Stimulated activated naive CD4-positive, alpha-beta T cell treated with Interleukin-2 at 50 U/mL for 16 hours (primary cell): ENCODE results near the gene KBTBD7.

Source experiments
- DNase-seq: peaks from one replicate; lab custom pipeline; 2025; lab: John Stamatoyannopoulos, UW

The KBTBD7 gene

DNA sequence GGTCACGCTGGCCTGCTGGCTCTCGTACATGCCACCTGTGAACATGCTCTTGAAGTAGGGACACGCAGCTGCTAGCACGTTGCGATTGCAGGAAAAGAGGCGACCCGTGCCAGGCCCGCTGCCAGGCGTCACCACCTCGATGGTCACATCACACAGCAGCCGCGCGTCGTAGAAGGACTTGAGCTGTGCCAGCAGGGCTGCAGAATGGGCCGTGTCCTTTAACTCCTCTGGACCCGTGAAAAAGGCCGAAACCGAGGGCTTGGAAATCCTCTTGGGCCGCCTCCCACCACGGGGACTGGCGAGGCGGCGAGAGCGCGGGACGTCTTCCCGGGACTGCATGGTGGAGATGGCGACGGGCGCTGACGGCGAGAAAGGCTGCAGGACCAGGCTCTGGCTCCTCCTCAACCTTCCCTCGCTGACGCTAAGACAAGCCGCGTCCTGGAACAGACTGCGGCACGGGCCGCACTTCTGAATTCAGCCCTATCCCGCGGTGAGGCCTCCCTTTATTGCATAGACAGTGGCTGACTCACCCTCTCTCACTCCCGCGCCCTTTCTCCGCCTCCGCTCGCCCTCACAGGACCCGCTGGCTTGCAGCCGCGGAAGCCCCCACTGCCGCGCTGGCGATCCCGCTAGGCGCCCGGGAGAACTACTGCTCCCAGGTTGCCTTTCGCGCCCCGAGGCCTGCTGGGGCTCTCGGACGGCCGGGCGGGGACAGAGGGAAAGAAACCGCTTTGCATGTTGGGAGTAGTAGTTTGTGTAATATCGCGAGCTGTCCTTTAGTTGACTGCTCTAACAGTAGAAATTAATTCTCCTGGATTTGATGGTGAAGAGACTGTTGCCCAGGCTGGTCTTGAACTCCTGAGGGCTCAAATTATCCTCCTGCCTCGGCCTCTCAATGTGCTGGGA is at the start of gene KBTBD7:
TSS of gene KBTBD7 (minus strand) at position 651 of the 906 bp plus-strand sequence. CDS start at position 339, 312 bp downstream.
- peak; percentile 95 for DNase-seq

DNA sequence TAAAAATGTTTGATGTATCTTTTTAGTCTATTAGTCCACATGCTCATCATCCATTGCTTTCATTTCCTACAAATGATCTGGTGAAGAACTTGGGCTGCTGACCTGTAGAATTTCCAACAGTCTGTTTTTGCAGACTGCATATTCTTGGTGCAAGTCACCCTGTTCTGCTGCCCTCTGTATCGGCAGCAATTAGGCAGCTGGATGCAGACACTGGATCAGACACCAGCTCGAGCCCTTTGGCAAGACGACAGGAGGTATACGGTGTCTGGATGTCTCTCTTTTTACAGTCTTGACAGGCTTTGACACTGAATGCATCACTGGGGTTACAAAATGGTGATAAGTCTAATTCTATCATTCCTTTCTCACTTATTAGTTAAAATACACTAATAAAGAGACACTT is 47.3 kb upstream of the KBTBD7 start:
- no peak for DNase-seq

DNA sequence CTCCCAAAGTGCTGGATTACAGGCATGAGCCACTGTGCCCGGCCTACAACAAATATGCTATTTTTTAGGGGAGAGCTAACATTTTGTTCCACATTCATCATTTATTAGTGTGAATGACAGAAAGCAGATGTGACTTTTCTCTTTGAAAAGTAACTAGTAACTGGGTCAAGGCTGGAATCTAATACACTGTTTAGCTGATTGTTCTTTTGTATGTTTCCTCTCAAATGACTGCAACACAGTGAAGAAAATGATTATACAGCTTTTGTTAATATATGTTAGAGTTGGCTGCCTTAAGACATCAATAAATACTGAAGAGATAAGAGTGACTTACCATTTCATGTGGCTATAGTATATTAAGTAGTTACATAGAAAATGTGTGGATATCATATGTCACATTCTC is 42.0 kb upstream of the KBTBD7 start:
- DNase-seq: no peak

DNA sequence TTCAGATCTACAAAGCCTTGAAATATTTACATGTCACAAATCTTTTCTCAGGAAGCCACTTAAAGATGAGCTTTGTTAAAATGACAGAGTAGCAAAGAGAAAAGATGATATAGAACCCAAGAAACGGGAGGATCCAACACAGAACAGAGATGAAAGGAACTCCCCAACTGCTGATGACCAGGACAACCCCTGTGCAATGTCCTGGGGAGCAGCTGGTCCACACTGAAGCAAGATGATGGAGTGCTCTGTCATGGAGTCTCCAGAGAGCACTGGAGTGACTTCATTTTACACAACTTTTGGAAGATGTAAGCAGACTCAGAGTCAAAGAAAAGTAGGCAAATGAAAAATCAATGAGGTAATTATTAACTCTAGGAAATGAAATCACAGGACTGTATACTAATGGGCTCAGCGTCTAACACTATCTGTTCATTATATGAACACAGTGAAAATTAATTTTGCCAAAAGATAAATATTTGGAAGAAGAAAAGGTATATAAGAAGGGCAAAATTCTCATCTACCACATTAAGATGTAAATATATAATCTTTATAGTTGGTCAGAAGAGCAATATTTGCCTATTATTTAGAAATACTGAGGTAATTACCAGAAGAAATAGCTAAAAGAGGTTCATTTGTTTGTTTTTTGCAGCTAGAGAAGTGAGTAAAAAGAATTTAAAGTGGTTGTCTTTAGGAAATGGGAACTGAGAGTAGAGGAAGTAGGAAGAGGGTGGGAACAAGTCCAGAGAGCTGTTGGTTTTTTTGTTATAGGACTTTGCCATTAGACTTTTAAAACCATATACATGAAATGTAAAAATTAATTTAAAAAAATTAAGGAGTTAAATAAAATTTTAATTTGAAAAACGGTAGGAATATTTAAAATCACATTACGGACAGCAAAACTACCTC is 38.5 kb upstream of the KBTBD7 start:
- DNase-seq: no peak

DNA sequence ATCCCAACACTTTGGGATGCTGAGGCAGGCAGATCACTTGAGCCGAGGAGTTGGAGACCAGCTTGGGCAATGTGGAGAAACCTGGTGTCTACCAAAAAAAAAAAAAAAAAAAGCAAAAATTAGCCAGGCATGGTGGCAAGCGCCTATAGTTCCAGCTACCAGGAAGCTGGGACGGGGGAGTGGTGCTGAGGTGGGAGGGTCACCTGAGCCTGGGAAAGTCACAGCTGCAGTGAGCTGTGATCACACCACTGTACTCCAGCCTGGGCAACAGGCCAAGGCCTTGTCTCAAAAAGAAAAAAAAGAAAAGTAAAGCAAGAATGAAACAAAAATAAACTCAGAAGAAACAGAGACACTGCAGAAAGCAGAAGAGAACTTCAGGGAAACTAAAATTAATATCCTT is 37.4 kb upstream of the KBTBD7 start:
- DNase-seq: no peak

GRCh38 chr13:41231025-41231677 is 36.8 kb upstream of the KBTBD7 start:
- no peak for DNase-seq

- no peak for DNase-seq
Measured at GRCh38 chr13:41229356-41229755, 35.0 kb upstream of the KBTBD7 start.

DNA sequence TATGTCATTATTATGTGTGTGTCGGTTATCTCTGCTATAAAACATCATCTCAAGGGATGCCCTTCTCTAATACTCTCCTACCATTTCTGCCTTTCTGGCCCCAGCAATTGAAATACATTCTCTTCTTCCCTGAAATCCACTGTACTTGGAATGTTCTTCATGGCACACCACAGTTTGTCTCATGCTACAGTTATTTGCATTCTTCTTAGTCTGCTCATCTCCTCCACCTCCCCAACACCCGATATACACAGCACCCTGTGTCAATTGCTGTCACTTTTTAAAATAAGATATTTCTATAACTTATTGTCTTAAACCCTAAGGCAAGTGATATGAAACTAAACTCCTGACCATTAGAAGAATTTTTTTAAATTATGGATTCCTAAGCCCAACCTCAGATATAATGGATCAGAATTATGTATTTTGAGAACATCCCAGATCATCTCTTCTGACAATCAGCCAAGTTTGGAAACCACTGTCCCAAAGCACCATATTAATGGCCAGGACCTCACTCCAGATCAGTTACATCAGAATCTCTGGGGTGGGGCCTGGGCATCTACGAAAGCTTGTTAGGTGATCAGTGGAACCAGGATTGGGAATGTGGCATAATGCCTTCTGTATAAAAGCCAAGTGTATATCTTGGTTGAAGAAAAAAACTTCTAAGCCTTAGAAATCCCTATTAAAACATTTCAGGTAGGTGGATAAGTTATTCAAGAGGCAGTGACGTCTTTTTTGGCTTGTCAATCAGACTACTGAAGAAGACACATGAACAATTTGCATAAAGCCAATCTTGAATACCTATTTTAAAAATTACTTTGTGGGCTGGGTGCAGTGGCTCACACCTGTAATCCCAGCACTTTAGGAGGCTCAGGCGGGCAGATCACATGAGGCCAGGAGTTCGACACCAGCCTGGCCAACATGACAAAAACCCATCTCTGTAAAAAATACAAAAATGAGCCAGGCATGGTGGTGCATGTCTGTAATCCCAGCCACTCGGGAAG is 30.0 kb upstream of the KBTBD7 start:
- no peak for DNase-seq

DNA sequence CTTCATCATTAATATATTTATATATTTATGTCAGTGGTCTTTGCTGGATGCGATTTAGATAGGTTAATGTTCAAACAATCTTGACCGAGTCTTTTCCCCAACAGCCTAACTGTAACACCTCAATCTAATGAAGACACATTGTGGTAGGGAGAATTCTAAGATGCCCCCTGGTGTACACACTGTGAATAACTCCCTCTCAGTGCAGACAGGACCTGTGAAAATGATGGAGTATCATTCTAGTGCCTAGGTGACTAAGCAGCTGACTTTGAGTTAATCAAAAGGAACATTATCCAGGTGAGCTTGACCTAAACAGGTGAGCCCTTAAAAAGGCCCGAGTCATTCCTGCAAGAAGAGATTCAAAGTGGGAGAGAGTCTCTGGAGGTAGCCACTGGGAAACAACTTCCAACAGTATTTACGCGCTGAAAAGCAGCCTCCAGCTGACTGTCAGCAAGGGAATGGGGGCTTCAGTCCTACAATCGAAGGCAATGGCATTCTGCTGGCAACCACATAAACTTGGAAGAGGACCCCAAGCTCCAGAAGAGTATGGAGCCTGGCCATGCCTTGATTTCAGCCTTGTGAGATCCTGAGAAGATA is 28.0 kb upstream of the KBTBD7 start:
- DNase-seq: peak; percentile 13

- no peak for DNase-seq
Measured at GRCh38 chr13:41220401-41220800, 26.0 kb upstream of the KBTBD7 start.

DNA sequence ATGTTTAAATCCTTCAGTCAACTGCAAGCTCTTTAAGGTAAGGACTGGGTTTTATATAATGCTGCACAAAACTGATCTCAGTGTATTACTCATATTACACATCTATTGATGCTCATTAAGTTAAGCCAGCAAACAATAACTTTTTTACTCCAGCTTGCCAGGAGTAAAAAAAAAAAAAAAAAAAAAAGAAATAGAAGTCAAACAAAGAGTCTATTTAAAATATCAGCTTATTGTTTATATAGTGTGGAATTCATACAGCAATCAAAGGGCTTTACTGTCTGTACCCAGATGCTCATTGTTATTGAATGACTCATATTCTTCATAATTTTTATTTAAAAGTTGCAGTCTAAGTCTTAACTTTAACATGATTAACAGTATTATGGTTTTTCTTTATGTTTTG is 21.8 kb upstream of the KBTBD7 start:
- DNase-seq: no peak

- DNase-seq: no peak
Measured at GRCh38 chr13:41213919-41214318, 19.6 kb upstream of the KBTBD7 start.

- DNase-seq: no peak
Measured at GRCh38 chr13:41213316-41213715, 18.9 kb upstream of the KBTBD7 start.

- no peak for DNase-seq
Measured at GRCh38 chr13:41212881-41213280, 18.5 kb upstream of the KBTBD7 start.

- DNase-seq: no peak
Measured at GRCh38 chr13:41211062-41211461, 16.7 kb upstream of the KBTBD7 start.

GRCh38 chr13:41206467-41206866 is 12.1 kb upstream of the KBTBD7 start:
- no peak for DNase-seq

DNA sequence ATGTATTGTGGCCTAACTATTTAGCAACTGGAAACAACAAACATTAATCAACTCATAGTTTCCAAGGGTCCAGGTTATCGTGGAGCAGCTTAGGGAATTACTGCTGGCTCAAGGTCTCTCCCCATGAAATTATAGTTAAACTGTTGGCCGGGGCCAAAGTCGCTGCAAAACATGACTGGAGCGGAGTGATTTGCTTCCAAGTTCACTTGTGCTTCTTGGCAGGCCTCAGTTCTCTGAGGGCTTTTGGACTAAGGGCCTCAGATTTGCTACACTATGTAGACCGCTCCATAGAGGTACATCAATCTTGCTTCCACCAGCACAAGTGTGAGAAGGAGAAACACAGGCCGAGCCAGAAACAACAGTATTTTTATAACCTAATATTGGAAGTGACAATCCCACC is 9.4 kb upstream of the KBTBD7 start:
- no peak for DNase-seq

GRCh38 chr13:41200126-41200525 is 5.8 kb upstream of the KBTBD7 start:
- no peak for DNase-seq

DNA sequence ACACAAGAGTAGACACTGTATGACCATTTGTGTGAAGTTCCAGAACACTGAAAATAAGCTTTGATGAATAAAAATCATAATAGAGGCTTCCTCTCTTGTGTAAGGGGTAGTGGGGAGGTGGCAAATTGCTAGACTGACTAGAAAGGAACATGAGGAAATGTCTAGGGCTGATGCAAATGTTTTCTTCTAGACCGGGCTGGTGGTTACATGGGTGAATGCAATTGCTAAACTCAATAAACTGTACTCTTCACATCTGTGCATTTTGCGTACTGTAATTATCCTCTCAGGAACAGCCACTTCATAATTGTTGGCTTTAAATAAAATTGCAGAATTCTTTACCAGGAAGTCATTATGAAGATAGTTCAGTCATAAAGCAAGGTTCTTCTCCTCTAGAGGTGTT is 5.2 kb upstream of the KBTBD7 start:
- DNase-seq: no peak

DNA sequence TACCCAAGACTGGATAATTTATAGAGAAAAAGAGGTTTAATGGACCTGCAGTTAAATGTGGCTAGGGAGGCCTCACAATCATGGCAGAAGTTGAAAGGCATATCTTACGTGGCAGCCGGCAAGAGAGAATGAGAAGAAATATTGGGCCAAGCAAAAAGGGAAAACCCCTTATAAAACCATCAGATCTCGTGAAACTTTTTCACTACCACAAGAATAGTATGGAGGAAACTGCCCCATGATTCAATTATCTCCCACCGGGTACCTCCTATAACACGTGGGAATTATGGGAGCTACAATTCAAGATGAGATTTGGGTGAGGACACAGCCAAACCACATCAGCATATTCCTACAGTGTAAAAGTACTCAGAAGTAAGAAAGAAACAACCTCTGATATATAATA is 4.7 kb upstream of the KBTBD7 start:
- no peak for DNase-seq

DNA sequence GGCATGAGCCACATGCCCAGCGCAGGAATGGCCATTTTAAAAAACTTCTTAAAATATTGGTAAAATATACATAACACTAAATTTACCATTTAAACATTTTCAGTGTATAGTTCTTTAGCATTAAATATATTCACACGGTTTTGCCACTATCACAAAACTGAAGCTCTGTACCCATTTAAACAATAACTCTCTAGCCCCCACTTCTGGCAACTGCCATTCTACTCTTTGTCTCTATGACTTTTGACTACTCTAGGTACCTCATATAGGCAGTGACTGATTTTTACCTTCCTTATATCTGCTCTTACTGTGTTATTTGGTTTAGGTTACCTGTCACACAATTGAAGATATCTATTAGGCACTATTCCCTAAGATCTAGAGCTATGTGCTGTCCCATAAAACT is 2.3 kb upstream of the KBTBD7 start:
- DNase-seq: no peak
